ENCODE measurements around the gene PPP6R3. TPM values are rescaled to one million over a fixed set of nuclear protein-coding genes. Genes with fewer than 3 reads are reported as not detected.

PPP6R3 gene
- polyA plus RNA-seq, 1 donor (not counting 4 experiments of a cell fraction or from before 2014, with no cell fraction given) = 50.2 TPM

DNA sequence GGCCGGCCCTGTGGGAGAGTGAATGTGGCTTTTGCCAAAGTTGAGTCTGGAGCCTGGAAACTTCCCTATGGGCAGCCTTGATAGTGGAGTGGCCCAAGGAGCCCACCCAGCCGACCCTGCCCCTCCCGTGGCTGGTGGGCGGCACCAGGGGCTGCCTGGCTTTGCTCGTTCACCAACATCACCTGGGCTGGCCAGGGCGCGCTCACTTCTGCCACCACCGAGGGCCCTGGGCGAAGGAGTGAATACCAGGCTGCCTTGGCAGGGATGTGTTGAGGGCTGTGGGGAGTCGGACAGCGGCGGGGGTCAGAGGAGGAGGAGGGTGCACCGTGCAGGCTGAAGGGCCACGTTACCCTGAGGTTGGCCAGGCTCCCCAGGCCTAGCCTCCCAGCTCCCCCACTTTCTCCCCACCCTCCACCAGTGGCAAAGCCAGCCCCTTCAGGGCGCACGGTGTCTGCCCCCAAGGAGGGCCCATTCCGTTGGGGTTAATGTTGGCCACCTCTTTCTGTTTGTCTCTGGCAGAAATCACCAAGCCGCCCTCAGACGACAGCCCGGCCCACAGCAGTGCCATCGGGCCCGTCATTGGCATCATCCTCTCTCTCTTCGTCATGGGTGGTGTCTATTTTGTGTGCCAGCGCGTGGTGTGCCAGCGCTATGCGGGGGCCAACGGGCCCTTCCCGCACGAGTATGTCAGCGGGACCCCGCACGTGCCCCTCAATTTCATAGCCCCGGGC lies 22.5 kb upstream of the PPP6R3 start:
- TF ChIP-seq EZH2 (IDR thresholded peaks at IDR 0.05; ENCODE audit: low read length) = no peak
- TF ChIP-seq, protein P1, sequence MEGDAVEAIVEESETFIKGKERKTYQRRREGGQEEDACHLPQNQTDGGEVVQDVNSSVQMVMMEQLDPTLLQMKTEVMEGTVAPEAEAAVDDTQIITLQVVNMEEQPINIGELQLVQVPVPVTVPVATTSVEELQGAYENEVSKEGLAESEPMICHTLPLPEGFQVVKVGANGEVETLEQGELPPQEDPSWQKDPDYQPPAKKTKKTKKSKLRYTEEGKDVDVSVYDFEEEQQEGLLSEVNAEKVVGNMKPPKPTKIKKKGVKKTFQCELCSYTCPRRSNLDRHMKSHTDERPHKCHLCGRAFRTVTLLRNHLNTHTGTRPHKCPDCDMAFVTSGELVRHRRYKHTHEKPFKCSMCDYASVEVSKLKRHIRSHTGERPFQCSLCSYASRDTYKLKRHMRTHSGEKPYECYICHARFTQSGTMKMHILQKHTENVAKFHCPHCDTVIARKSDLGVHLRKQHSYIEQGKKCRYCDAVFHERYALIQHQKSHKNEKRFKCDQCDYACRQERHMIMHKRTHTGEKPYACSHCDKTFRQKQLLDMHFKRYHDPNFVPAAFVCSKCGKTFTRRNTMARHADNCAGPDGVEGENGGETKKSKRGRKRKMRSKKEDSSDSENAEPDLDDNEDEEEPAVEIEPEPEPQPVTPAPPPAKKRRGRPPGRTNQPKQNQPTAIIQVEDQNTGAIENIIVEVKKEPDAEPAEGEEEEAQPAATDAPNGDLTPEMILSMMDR (optimal IDR thresholded peaks at IDR 0.05 in 1 of 3, IDR thresholded peaks at IDR 0.05 in 1 of 3, conservative IDR thresholded peaks at IDR 0.05 in 1 of 3; ENCODE audit: extremely low read depth in 1 of 3, insufficient read depth in 2 of 3, low read length in 3 of 3) = no peak
- Histone ChIP-seq H3K36me3 (ENCODE audit: control insufficient read depth in 2 of 2, extremely low read depth in 1 of 2, insufficient read depth in 2 of 2, low read length in 2 of 2) (peaks cover 21 to 23% of the 10 kb centered on the region in 2 experiments), H3K4me3 (ENCODE audit: control insufficient read depth in 2 of 3, extremely low read depth in 1 of 3, insufficient read depth in 2 of 3, low read depth in 1 of 3, low read length in 3 of 3) (no peak overlapping the region), H3K79me2 (ENCODE audit: control insufficient read depth, insufficient read depth, low read length) (no peaks in the 10 kb centered on the region), H3K9ac (ENCODE audit: control insufficient read depth, extremely low read depth, insufficient read depth, low read length) (no peak overlapping the region), H3K4me2 (ENCODE audit: control insufficient read depth, extremely low read depth, insufficient read depth, low read depth, low read length) (no peak overlapping the region), H3K27ac (ENCODE audit: control insufficient read depth, insufficient read depth, low read length) (no peak overlapping the region), H3K9me3 (ENCODE audit: control insufficient read depth, low read depth, low read length) (no peaks in the 10 kb centered on the region), H3K4me1 (ENCODE audit: control insufficient read depth, extremely low read depth, insufficient read depth, low read length) (peaks cover 9% of the 10 kb centered on the region), H3K9me1 (ENCODE audit: control insufficient read depth, extremely low read depth, insufficient read depth, low read length) (no peaks in the 10 kb centered on the region), H2AFZ (ENCODE audit: control insufficient read depth, low read length) (no peak overlapping the region), H3K27me3 (ENCODE audit: control insufficient read depth, extremely low read depth, insufficient read depth, low read length) (no peaks in the 10 kb centered on the region), H4K20me1 (ENCODE audit: control insufficient read depth, extremely low read depth, insufficient read depth, low read length) (no peaks in the 10 kb centered on the region)
- FAIRE-seq (no peak), DNase-seq (ENCODE audit: low read depth, low spot score) (no peak)
- dilution Hi-C loops (cut with MboI; ENCODE audit: extremely low pct_ligation_motif_present, low sequenced_read_pairs) = no loop called here

DNA sequence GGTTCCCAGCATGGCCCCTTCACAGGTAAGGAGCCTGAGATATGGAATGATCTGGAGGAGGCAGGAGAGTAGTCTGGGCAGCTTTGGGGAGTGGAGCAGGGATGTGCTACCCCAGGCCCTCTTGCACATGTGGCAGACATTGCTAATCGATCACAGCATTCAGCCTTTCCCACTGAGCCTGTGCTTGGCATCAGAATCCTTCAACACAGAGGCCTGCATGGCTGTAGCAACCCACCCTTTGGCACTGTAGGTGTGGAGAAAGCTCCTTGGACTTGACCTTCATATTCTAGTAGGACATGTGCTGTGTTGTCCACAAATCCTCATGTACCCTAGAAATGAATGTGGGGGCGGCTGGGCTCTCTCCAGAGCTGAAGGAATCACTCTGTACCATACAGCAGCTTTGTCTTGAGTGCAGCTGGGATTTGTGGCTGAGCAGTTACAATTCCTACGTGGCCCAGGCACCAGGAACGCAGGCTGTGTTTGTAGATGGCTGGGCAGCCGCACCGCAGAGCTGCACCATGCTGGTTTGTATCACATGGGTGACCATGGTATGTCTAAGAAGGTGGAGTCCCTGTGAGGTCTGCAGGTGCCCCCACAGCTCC lies 21.8 kb upstream of the PPP6R3 start:
- H4K20me1 ChIP-seq (ENCODE audit: control insufficient read depth, extremely low read depth, insufficient read depth, low read length) = no peaks in the 10 kb centered on the region
- H3K9me3 ChIP-seq (ENCODE audit: control insufficient read depth, low read depth, low read length) = no peaks in the 10 kb centered on the region
- H3K4me3 ChIP-seq (ENCODE audit: control insufficient read depth in 2 of 3, extremely low read depth in 1 of 3, insufficient read depth in 2 of 3, low read depth in 1 of 3, low read length in 3 of 3) = no peak overlapping the region
- no peak overlapping the region for H2AFZ ChIP-seq (ENCODE audit: control insufficient read depth, low read length)
- H3K27ac ChIP-seq (ENCODE audit: control insufficient read depth, insufficient read depth, low read length) = no peak overlapping the region
- no peaks in the 10 kb centered on the region for H3K9me1 ChIP-seq (ENCODE audit: control insufficient read depth, extremely low read depth, insufficient read depth, low read length)
- H3K79me2 ChIP-seq (ENCODE audit: control insufficient read depth, insufficient read depth, low read length) = no peaks in the 10 kb centered on the region
- dilution Hi-C loops (cut with MboI; ENCODE audit: extremely low pct_ligation_motif_present, low sequenced_read_pairs) = no loop called here
- no peaks in the 10 kb centered on the region for H3K27me3 ChIP-seq (ENCODE audit: control insufficient read depth, extremely low read depth, insufficient read depth, low read length)
- no peak for DNase-seq (ENCODE audit: low read depth, low spot score)
- TF ChIP-seq EZH2 (IDR thresholded peaks at IDR 0.05; ENCODE audit: low read length) = no peak
- TF ChIP-seq, protein P1 (optimal IDR thresholded peaks at IDR 0.05 in 1 of 3, IDR thresholded peaks at IDR 0.05 in 1 of 3, conservative IDR thresholded peaks at IDR 0.05 in 1 of 3; ENCODE audit: extremely low read depth in 1 of 3, insufficient read depth in 2 of 3, low read length in 3 of 3) = no peak
- FAIRE-seq = no peak
- no peak overlapping the region for H3K9ac ChIP-seq (ENCODE audit: control insufficient read depth, extremely low read depth, insufficient read depth, low read length)
- no peak overlapping the region for H3K4me2 ChIP-seq (ENCODE audit: control insufficient read depth, extremely low read depth, insufficient read depth, low read depth, low read length)
- H3K4me1 ChIP-seq (ENCODE audit: control insufficient read depth, extremely low read depth, insufficient read depth, low read length) = peaks cover 9% of the 10 kb centered on the region
- H3K36me3 ChIP-seq (ENCODE audit: control insufficient read depth in 2 of 2, extremely low read depth in 1 of 2, insufficient read depth in 2 of 2, low read length in 2 of 2) = peaks cover 17 to 23% of the 10 kb centered on the region in 2 experiments
